HG03095 (cell line): ENCODE data around the gene EFNB1.

ENCODE experiments used
- ATAC-seq: cut with Tn5 transposase; IDR thresholded peaks from one replicate; pipeline ENCODE4 v1.9.1; 2021; ENCODE audit warnings: moderate library complexity; ENCODE audit not compliant: unreplicated experiment

The EFNB1 gene

DNA sequence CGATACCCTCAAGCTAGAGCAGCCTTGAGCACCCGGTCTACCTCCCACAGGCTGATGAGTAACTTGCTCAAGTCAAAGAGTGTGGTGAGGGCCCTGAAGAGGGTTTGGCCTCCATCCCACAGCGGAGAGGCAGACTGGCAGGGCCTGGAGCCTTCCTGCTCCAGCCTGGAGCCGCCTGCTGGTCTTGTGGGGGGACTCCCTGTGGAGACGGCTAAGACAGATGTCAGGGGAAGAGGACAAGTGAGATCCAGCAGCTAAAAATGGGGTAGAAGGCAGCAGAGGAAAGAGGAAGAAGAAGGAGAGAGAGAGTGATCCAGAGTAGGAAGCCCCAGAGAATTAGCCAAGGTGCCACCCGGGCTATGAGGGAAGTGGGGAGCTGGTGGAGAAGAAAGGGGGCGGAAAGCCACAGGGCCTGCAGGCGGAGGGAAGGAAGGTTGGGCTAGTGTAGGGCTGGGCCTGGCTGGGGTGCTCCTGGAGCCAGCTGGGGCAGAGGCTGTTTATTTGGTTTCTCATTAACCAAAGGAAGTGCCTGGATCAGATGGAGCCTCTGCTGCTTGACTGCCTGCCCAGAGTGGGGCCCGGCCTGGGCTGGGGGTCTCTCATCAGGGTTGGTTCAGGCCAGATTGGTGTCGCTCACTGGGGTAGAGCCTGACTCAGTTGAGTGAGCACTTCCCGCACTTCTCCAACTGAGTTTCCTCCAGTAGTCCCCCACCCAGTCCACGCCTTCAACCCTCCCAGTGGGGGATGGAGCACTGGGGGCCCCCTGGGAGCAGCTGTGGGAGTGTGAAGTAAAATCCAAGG, 14.2 kb downstream of the EFNB1 start:
- ATAC-seq = no peak

GRCh38 chrX:68843992-68844391, 15.2 kb downstream of the EFNB1 start:
- ATAC-seq = no peak

DNA sequence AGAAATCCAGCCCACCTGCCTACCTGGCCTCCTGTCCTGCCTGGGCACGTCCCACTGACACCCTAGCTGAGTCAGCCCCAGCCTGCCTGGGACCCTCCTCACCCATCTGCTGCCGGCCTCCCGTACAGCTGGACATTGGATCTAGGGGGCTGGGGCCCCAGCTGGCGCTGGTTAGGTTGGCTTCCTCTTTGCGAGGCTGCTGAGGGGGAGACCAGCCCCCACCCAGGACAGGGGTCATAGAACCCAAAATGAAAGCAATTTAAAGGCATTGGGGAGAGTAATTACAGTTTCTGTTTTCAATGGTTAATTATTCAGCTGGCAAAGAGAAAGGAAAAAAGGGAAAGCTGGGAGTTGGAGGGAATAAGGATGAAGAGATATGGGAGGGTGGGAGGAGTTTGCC, 15.8 kb downstream of the EFNB1 start:
- ATAC-seq = no peak

GRCh38 chrX:68846536-68846935, 17.7 kb downstream of the EFNB1 start:
- no peak for ATAC-seq

DNA sequence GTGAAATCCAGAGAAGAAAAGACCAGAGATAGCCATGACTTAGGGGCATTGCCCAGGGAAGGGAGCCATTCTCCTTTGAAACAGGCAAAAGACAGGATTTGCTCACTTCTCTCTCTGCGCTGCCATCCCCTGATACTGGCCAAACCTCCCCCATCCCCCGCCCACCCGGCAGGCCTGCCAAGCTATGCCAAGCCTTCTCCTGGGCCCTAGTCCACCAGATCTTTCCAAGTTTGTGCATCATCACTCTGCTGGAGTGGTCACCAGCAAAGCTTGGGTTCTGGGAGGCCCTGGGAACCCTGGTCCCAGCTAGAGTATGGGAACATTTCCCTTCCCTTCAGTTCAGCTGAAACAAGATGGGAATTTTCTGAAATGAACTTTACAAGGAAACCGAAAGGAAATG, 18.4 kb downstream of the EFNB1 start:
- ATAC-seq = no peak

DNA sequence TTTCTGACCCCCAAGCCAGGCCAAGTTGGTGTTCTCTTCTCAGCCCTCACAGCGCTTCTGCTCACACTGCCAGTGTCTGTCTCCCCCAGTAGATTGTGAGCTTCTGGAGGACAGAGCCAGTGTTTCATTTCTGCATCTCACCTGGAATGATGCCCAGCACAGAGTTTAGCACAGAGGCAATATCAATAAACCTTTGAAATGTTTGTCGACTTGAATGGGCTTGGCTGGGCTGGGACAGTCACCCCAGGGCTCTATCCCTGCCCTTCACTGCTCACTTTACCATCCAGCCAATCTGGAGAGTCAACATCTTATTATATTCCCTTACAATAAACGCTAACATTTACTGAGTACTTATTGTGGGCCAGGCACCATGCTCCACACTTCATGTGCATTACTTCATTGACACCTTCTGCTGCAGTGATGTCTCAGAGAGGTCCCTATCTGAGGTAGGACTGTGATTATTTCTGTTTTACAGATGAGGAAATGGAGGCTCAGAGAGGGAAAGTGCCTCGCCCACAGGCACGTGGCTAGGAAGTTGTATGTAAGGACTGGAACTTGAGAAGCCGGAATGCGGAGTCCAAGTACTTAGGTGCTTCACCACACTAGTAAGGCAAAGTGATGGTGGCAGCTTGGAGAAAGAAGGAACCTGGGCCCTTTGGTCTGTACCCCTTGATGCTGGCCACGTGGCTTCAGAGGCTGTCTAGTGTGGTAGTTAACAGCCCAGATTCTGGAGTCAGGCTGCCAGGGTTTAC, 19.5 kb downstream of the EFNB1 start:
- ATAC-seq = no peak

DNA sequence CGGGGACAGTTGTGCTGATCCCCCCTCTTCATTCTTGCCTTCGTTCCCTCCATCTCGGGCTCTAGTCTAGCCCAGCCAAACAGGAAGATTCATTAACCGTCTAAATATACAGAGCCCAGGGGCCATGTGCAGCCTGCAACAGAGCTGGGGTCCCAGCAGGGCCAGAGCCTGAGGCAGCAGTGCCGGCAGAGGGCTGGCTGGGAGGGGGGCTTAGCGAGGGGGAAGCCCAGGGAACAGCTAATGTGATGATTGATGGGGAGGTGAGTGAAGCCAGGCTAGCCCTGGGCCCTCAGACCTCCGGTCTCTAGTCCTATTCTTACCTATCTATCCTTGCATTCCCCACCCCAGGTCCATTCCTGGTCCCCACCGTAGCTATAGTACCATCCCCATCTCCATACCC, 22.3 kb downstream of the EFNB1 start:
- ATAC-seq = no peak

DNA sequence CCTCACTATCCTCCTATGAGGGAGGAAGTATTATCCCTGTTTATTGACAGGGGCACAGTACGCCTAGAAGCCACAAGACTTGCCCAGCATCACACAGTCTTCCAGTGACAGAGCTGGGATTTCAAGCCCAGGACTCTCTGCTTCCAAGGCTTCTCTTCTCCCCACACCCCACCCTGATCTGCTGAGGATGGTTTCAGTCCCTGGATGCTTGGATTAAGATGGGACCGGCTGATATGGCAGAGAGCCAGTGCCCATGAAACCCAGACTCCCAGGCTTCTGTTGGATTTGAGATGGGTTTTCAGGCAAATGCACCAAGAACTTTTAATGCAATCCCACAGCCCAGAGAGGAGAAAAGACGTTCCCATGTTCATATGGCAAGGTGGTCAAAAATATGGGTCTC, 23.2 kb downstream of the EFNB1 start:
- no peak for ATAC-seq

- no peak for ATAC-seq
Observed at GRCh38 chrX:68853665-68854251, 24.9 kb downstream of the EFNB1 start.

GRCh38 chrX:68865300-68865699, 36.5 kb downstream of the EFNB1 start:
- ATAC-seq = no peak

- no peak for ATAC-seq
Observed at GRCh38 chrX:68865926-68866325, 37.1 kb downstream of the EFNB1 start.

DNA sequence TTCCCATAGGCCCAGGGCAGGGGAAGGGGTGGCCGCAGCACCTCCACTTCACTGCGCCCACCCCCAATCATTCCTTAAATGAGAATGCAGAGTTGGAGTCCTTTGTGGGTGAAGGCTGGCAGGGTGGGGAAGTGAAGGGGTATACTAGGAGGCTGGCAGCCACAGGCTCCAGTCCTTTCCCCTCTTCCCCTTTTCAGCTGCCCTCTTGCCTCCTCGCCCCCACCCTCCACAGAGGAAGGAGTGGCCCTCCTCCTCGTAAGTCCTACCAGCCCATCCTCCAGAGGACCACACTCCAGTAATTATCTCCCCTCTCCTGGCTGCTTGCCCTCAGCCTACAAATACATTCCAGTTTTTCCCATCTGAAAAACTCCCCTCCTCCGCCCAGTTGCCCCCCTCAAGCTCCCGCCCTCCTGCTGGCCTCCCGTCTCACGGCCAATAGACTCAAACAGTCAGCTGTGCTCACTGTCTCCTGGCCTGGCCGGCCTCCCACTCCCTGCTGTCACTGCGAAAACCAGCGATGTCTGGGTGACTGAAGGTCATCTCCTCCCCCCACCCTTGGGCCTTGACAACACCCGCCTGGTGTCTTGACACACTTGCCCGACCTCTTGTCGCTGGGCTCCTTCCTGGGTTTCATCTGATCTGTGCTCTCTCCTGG, 38.8 kb downstream of the EFNB1 start:
- ATAC-seq = no peak

- no peak for ATAC-seq
Observed at GRCh38 chrX:68868316-68868715, 39.5 kb downstream of the EFNB1 start.

GRCh38 chrX:68868902-68869800, 40.3 kb downstream of the EFNB1 start:
- ATAC-seq = no peak

- ATAC-seq = no peak
Observed at GRCh38 chrX:68870357-68870756, 41.5 kb downstream of the EFNB1 start.

DNA sequence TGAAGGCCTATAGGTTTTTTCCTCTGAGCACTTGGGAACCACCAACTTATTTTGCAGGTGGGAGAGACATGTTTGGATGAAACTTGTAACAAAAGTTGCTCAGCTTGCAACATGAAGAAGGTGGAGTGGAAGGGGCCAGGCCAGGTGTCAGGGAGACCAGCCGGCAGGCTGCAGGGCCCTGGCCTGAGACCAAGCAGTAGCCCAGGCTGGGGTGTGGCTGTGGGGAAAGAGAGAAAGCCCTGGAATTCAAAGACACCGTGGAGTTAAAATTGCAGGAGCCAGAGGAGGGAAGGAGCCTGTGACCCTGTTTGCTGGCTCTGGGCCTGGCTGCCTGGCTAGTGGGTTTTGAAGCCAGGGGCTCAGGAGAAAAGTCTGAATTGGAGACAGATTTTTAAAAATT, 43.4 kb downstream of the EFNB1 start:
- no peak for ATAC-seq

GRCh38 chrX:68874076-68874475, 45.3 kb downstream of the EFNB1 start:
- no peak for ATAC-seq

DNA sequence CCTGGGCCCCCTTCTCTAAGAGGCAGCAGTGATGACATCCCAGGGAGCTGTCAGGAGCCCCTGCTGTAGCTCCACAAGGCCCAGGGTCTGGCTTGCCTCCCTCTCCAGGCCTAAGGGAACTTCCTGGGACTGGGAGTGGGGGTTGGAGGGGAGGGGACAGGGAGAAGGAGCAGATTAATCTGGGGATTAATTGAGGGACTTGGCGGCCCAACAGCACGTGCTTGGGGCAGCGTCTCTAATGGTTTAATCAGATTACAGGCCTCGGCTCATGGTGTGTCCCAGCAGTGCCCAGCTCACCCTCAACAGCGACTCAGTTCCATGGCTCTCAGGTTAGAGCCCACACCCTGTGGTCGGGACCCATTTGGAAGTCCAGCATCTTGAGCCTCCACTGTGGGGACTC, 47.9 kb downstream of the EFNB1 start:
- ATAC-seq = no peak

DNA sequence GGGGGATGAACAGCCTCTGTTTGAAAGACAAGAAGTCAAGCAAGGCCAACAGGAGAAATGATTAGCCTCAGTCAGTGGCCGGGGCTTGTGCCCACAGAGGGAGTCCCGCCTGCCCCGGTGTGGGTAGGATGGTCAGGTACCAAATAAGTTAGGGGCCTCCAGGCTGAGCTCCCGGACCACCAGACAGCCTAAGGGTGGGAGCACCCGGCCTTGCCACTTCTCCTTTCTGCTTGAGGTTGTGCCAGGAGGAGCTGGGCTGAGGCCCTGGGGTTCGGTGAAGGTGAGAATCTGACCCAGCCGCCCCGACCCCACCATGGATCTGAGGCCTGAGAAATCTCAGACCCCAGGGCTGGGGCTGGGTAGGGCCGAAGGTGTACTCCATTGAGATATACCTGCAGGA, 48.8 kb downstream of the EFNB1 start:
- no peak for ATAC-seq

- no peak for ATAC-seq
Observed at GRCh38 chrX:68878977-68879645, 50.3 kb downstream of the EFNB1 start.
